HG03378 (cell line): Measurements from ENCODE around the gene IMP4.

ENCODE experiments used
- ATAC-seq: cut with Tn5 transposase; IDR thresholded peaks from one replicate; pipeline ENCODE4 v1.9.1; 2021; ENCODE audit warnings: mild to moderate bottlenecking, moderate library complexity; ENCODE audit not compliant: unreplicated experiment

Gene IMP4

DNA sequence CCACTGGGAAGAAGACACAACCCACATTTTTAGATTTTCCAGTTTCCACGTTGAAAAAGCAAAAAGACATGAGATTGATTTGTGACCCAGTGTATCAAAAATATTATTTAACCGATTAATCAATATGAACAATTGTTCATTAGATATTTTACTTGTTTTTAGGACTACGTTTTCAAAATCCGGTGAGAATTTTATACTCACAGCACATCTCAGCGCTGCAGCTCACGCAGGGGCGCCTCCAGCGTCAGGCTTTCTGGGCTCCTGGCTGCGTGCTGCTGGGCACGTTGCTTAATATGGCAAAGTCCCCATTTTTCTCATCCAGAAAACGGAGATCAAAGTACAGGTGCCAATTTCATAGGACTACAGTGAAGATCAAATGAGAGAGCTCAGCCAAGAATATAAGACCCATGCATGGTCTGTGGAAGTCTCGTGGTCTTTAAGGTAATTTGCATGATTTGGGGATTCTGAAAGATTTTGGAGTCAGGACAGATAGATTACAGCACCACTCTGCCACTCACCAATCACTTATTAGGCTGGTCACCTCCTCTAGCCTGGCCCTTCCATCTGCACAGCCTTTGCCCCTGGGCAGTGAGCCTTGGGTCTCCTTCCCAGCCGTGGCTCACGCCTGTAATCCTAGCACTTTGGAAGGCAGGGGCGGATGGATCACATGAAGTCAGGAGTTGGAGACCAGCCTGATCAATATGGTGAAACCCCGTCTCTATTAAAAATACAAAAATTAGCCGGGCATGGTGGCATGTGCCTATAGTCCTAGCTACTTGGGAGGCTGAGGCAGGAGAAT is 49.4 kb downstream of the IMP4 start:
- no peak for ATAC-seq

GRCh38 chr2:130393318-130393910 is 50.7 kb downstream of the IMP4 start:
- no peak for ATAC-seq
